ENCODE measurements around the gene PLEKHA5. TPM values are rescaled to one million over a fixed set of nuclear protein-coding genes. Genes with fewer than 3 reads are reported as not detected.

Gene PLEKHA5
- total and polyA plus RNA-seq, 11 donors, result 18.1 to 72.2 (median 58.2) TPM

GRCh38 chr12:19191089-19191488, 61.6 kb downstream of the PLEKHA5 start:
- peaks cover 6 to 70% (median 34%) of the 10 kb centered on the region in 12 donors for H3K4me1 ChIP-seq
- H3K27me3 ChIP-seq, result no peaks in the 10 kb centered on the region
- DNase-seq, result no peak
- H3K27ac ChIP-seq, result peak overlapping the region; percentile 41 to 85 (median 65)
- peak in 1 of 4 donors; percentile 25 for ATAC-seq
- WGBS, 4 donors, result 52 to 74% (median 69%) methylated on average over 1 of the region's 1 CpG
- TF ChIP-seq CTCF (IDR thresholded peaks at IDR 0.05), result no peak
- TF ChIP-seq POLR2A (IDR thresholded peaks at IDR 0.05), result no peak
- no peak overlapping the region for H3K4me3 ChIP-seq
- H3K36me3 ChIP-seq, result no peaks in the 10 kb centered on the region
- intact Hi-C loops (cut with DNase I), result loop anchor here in 4 of 10 donors (2.0 to 10.0 kb wide), 3 partner anchors 60 to 94 kb away; no protein-coding TSS in a partner anchor
- H3K9me3 ChIP-seq, result no peaks in the 10 kb centered on the region

- TF ChIP-seq POLR2A (IDR thresholded peaks at IDR 0.05), result no peak
- peaks cover 6 to 69% (median 31%) of the 10 kb centered on the region in 12 donors for H3K4me1 ChIP-seq
- H3K9me3 ChIP-seq, result no peaks in the 10 kb centered on the region
- H3K27ac ChIP-seq, result peak overlapping the region in 11 of 12 donors; percentile 58 to 85 (median 66)
- DNase-seq, result no peak
- intact Hi-C loops (cut with DNase I), result loop anchor here in 4 of 10 donors (2.0 to 10.0 kb wide), 3 partner anchors 61 to 93 kb away; no protein-coding TSS in a partner anchor
- no peak overlapping the region for H3K4me3 ChIP-seq
- peak in 2 of 4 donors; percentile 14 to 19 for ATAC-seq
- WGBS, 4 donors, result 74 to 84% (median 77%) methylated on average over 5 of the region's 5 CpGs
- H3K27me3 ChIP-seq, result no peaks in the 10 kb centered on the region
- no peaks in the 10 kb centered on the region for H3K36me3 ChIP-seq
Observed at GRCh38 chr12:19191563-19191962, 62.0 kb downstream of the PLEKHA5 start.

- DNase-seq (no peak), ATAC-seq (no peak)
- no peaks in the 10 kb centered on the region for H3K36me3 ChIP-seq
- 12 to 44% (median 26%) methylated on average over 1 of the region's 1 CpG for WGBS, 4 donors
- H3K27ac ChIP-seq, result peak overlapping the region in 8 of 12 donors; percentile 6 to 85 (median 38)
- no peaks in the 10 kb centered on the region for H3K9me3 ChIP-seq
- TF ChIP-seq POLR2A (IDR thresholded peaks at IDR 0.05) (no peak), CTCF (IDR thresholded peaks at IDR 0.05) (no peak)
- no peaks in the 10 kb centered on the region for H3K27me3 ChIP-seq
- no peak overlapping the region for H3K4me3 ChIP-seq
- peaks cover 6 to 63% (median 32%) of the 10 kb centered on the region in 12 donors for H3K4me1 ChIP-seq
- intact Hi-C loops (cut with DNase I), result loop anchor here in 3 of 10 donors (10.0 kb wide), 2 partner anchors 82 to 92 kb away; no protein-coding TSS in a partner anchor
Observed at GRCh38 chr12:19192710-19193109, 63.2 kb downstream of the PLEKHA5 start.

- Histone ChIP-seq H3K9me3 (no peaks in the 10 kb centered on the region), H3K27me3 (no peaks in the 10 kb centered on the region), H3K36me3 (no peaks in the 10 kb centered on the region), H3K4me3 (no peak overlapping the region), H3K4me1 (peaks cover 6 to 75% (median 35%) of the 10 kb centered on the region in 12 donors), H3K27ac (no peak overlapping the region)
- ATAC-seq (no peak), DNase-seq (no peak)
- intact Hi-C loops (cut with DNase I), result loop anchor here in 3 of 10 donors (10.0 kb wide), 2 partner anchors 80 to 90 kb away; no protein-coding TSS in a partner anchor
- 92 to 97% (median 93%) methylated on average over 4 of the region's 4 CpGs for WGBS, 4 donors
- TF ChIP-seq CTCF (IDR thresholded peaks at IDR 0.05) (no peak), POLR2A (IDR thresholded peaks at IDR 0.05) (no peak)
Observed at GRCh38 chr12:19194963-19195362, 65.4 kb downstream of the PLEKHA5 start.

Measured in heart left ventricle (tissue), 16 donors.